ENCODE data around the gene TEX2. TPM values are rescaled to one million over a fixed set of nuclear protein-coding genes. Genes with fewer than 3 reads are reported as not detected.

TEX2 gene
- total and polyA plus RNA-seq, 2 of the 13 experiments (the other 11 are each of a cell fraction or from before 2014, with no cell fraction given), result 21.4 to 37.7 TPM

GRCh38 chr17:64145751-64146417, 117.2 kb downstream of the TEX2 start (continued):
- peak; percentile 50; the same call in 1 of the 2 replicates for TF ChIP-seq ZNF646 (CRISPR knock-in tag; IDR thresholded peaks at IDR 0.05)
- TF ChIP-seq, protein P1, sequence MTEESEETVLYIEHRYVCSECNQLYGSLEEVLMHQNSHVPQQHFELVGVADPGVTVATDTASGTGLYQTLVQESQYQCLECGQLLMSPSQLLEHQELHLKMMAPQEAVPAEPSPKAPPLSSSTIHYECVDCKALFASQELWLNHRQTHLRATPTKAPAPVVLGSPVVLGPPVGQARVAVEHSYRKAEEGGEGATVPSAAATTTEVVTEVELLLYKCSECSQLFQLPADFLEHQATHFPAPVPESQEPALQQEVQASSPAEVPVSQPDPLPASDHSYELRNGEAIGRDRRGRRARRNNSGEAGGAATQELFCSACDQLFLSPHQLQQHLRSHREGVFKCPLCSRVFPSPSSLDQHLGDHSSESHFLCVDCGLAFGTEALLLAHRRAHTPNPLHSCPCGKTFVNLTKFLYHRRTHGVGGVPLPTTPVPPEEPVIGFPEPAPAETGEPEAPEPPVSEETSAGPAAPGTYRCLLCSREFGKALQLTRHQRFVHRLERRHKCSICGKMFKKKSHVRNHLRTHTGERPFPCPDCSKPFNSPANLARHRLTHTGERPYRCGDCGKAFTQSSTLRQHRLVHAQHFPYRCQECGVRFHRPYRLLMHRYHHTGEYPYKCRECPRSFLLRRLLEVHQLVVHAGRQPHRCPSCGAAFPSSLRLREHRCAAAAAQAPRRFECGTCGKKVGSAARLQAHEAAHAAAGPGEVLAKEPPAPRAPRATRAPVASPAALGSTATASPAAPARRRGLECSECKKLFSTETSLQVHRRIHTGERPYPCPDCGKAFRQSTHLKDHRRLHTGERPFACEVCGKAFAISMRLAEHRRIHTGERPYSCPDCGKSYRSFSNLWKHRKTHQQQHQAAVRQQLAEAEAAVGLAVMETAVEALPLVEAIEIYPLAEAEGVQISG (CRISPR knock-in tag; IDR thresholded peaks at IDR 0.05), result peak; percentile 99
- TF ChIP-seq ZFP82 (CRISPR knock-in tag; IDR thresholded peaks at IDR 0.05; ENCODE audit: borderline replicate concordance), result peak; percentile 99
- TF ChIP-seq, protein P2, sequence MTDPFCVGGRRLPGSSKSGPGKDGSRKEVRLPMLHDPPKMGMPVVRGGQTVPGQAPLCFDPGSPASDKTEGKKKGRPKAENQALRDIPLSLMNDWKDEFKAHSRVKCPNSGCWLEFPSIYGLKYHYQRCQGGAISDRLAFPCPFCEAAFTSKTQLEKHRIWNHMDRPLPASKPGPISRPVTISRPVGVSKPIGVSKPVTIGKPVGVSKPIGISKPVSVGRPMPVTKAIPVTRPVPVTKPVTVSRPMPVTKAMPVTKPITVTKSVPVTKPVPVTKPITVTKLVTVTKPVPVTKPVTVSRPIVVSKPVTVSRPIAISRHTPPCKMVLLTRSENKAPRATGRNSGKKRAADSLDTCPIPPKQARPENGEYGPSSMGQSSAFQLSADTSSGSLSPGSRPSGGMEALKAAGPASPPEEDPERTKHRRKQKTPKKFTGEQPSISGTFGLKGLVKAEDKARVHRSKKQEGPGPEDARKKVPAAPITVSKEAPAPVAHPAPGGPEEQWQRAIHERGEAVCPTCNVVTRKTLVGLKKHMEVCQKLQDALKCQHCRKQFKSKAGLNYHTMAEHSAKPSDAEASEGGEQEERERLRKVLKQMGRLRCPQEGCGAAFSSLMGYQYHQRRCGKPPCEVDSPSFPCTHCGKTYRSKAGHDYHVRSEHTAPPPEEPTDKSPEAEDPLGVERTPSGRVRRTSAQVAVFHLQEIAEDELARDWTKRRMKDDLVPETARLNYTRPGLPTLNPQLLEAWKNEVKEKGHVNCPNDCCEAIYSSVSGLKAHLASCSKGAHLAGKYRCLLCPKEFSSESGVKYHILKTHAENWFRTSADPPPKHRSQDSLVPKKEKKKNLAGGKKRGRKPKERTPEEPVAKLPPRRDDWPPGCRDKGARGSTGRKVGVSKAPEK (CRISPR knock-in tag; IDR thresholded peaks at IDR 0.05; ENCODE audit: borderline replicate concordance), result peak; percentile 98; the same call in 1 of the 2 replicates
- peak; percentile 84 for TF ChIP-seq MED1 (CRISPR knock-in tag; IDR thresholded peaks at IDR 0.05)
- TF ChIP-seq FOXA1 (IDR thresholded peaks at IDR 0.05), result no peak
- no peak; the same call in none of the 2 replicates for TF ChIP-seq FOXA1 (CRISPR knock-in tag; IDR thresholded peaks at IDR 0.05)
- TF ChIP-seq ZBTB39 (CRISPR knock-in tag; IDR thresholded peaks at IDR 0.05), result no peak; the same call in none of the 2 replicates
- TF ChIP-seq ZMAT3 (CRISPR knock-in tag; conservative IDR thresholded peaks at IDR 0.05), result peak; percentile 94
- TF ChIP-seq HDAC2 (CRISPR knock-in tag; IDR thresholded peaks at IDR 0.05), result peak; percentile 90

All from HepG2 (cell line).